HepG2 (cell line): ENCODE measurements around the gene MME. TPM values are rescaled to one million over a fixed set of nuclear protein-coding genes. Genes with fewer than 3 reads are reported as not detected.

Source experiments
- ATAC-seq: fragments of 200-7000 bp; cut with Tn5 transposase; 3 replicates; pipeline ENCODE4 v1.9.1; 2020; ENCODE audit warnings: mild to moderate bottlenecking, moderate library complexity
- BruUV-seq: library from RNA; stranded (reverse); fragments of 400-500 nt; replicated peaks from 2 replicates; lab custom pipeline; 2021; lab: Mats Ljungman, UMichigan
- CTCF ChIA-PET: fragments of 300-600 bp; formaldehyde crosslinking; extraction: SDS; loops from one replicate; lab custom pipeline; 2021; ENCODE audit warnings: low total read pairs, inconsistent platforms, low intra/inter-chr PET ratio; lab: Yijun Ruan, JAX
- POLR2A ChIA-PET: fragments of 350-600 bp; sonication (Branson Sonifier 250); formaldehyde crosslinking; loops from one replicate; lab custom pipeline; 2020; ENCODE audit warnings: antibody characterized with exemption, inconsistent platforms; lab: Yijun Ruan, JAX
- DNase-seq: peaks from one replicate; pipeline ENCODE4 v3.0.0-alpha.2; 2015; ENCODE audit warnings: low spot score
- FAIRE-seq: peaks from 3 replicates; lab custom pipeline; 2011; peaks lifted over from hg19 to GRCh38; lab: Jason Lieb, UNC
- H2AFZ ChIP-seq: one replicate; pipeline ENCODE4 v1.6.1; 2011; ENCODE audit warnings: low read length, inconsistent platforms
- H3K27ac ChIP-seq: fragments of 300-600 bp; 3 replicates; pipeline ENCODE4 v1.8.0; 2011; ENCODE audit warnings: mixed run types, mild to moderate bottlenecking, mixed read lengths, low read length, inconsistent platforms; ENCODE audit not compliant: insufficient read depth; ENCODE audit errors: extremely low read length
- H3K27me3 ChIP-seq, 2 experiments: fragments of 200-600 bp in 1 of 2; 2 replicates in 1 of 2; 3 replicates in 1 of 2; pipeline versions ENCODE4 v1.6.0 to v1.8.0; 2011; ENCODE audit warnings: low read length in 2 of 2, mild to moderate bottlenecking in 2 of 2, moderate library complexity in 2 of 2, inconsistent platforms in 1 of 2; ENCODE audit not compliant: insufficient read depth in 2 of 2, control insufficient read depth in 1 of 2
- H3K36me3 ChIP-seq, 2 experiments: fragments of 200-600 bp in 1 of 2; replicated peaks in 1 of 2; 2 replicates in 1 of 2; 3 replicates in 1 of 2; pipeline versions ENCODE4 v1.5.1 to v1.8.0; 2011; ENCODE audit warnings: low read length in 2 of 2, inconsistent platforms in 1 of 2; ENCODE audit not compliant: insufficient read depth in 2 of 2, control insufficient read depth in 1 of 2
- H3K4me1 ChIP-seq: 2 replicates; pipeline ENCODE4 v1.5.1; 2012; ENCODE audit warnings: low read length, inconsistent platforms; ENCODE audit not compliant: insufficient read depth
- H3K4me2 ChIP-seq: 2 replicates; pipeline ENCODE4 v1.6.0; 2011; ENCODE audit warnings: low read depth, low read length, inconsistent platforms
- H3K4me3 ChIP-seq, 3 experiments: fragments of 200-600 bp in 1 of 3; sonication (generic), shearing (Covaris generic) in 1 of 3; replicated peaks in 1 of 3; 2 replicates each; pipeline ENCODE4 v1.5.1; 2011 to 2016; ENCODE audit warnings: low read length in 3 of 3, inconsistent platforms in 2 of 3, low read depth in 2 of 3, mild to moderate bottlenecking in 2 of 3, control low read depth in 1 of 3, mixed read lengths in 1 of 3; ENCODE audit not compliant: insufficient read depth in 1 of 3
- H3K79me2 ChIP-seq: one replicate; pipeline ENCODE4 v1.6.1; 2011; ENCODE audit warnings: low read length, inconsistent platforms; ENCODE audit not compliant: insufficient read depth
- H3K9ac ChIP-seq: 2 replicates; pipeline ENCODE4 v1.6.0; 2011; ENCODE audit warnings: mild to moderate bottlenecking, low read depth, low read length, inconsistent platforms; ENCODE audit not compliant: insufficient read depth
- H3K9me3 ChIP-seq: 2 replicates; pipeline ENCODE4 v1.5.1; 2012; ENCODE audit warnings: mild to moderate bottlenecking, low read length
- H4K20me1 ChIP-seq: 2 replicates; pipeline ENCODE4 v1.6.0; 2011; ENCODE audit warnings: inconsistent platforms, mild to moderate bottlenecking, low read length, moderate library complexity; ENCODE audit not compliant: insufficient read depth
- ATF7-NPFF ChIP-seq: sonication (generic); formaldehyde crosslinking; IDR thresholded peaks from 2 replicates; pipeline ENCODE4 v1.8.1; 2023; ENCODE audit warnings: mild to moderate bottlenecking, low read depth, missing genetic modification reagents, moderate library complexity
- FUBP1 ChIP-seq: sonication (generic); formaldehyde crosslinking; IDR thresholded peaks from 2 replicates; pipeline ENCODE4 v1.5.1; 2020; ENCODE audit warnings: missing genetic modification reagents, mild to moderate bottlenecking, borderline replicate concordance
- HDAC2 ChIP-seq: sonication (generic); formaldehyde crosslinking; IDR thresholded peaks from 2 replicates; pipeline ENCODE4 v1.4.0; 2020; ENCODE audit warnings: missing genetic modification reagents
- SMAD9 ChIP-seq: sonication (generic); formaldehyde crosslinking; IDR thresholded peaks from 2 replicates; pipeline ENCODE4 v1.5.1; 2020; ENCODE audit warnings: mild to moderate bottlenecking, missing genetic modification reagents
- SOX5 ChIP-seq: IDR thresholded peaks from 2 replicates; pipeline ENCODE4 v1.6.1; 2016; ENCODE audit warnings: borderline replicate concordance
- THYN1 ChIP-seq: sonication (generic); formaldehyde crosslinking; IDR thresholded peaks from 2 replicates; pipeline ENCODE4 v1.8.1; 2023; ENCODE audit warnings: low read depth, mild to moderate bottlenecking, moderate library complexity, missing genetic modification reagents, borderline replicate concordance
- TOPORS ChIP-seq: sonication (generic); formaldehyde crosslinking; IDR thresholded peaks from 2 replicates; pipeline ENCODE4 v1.8.0; 2023; ENCODE audit warnings: mild to moderate bottlenecking, missing genetic modification reagents
- WGBS: methylation state at CpG from one replicate; pipeline ENCODE4 v1.1.6; 2017; ENCODE audit warnings: low lambda C conversion rate; 5-methylcytosine and 5-hydroxymethylcytosine counted together
- in situ Hi-C: cut with HindIII; loops from 2 replicates; pipeline ENCODE4 v1.10.0; 2017; ENCODE audit warnings: low pct_unique_long_range_greater_than_20kb; ENCODE audit not compliant: extremely low pct_ligation_motif_present
- intact Hi-C: fragments of 100-400 bp; cut with micrococcal nuclease; formaldehyde crosslinking; loops from one replicate; pipeline ENCODE4 v1.10.0; 2022; ENCODE audit not compliant: unreplicated experiment
- polyA plus RNA-seq, 8 experiments: library from polyadenylated mRNA; depleted of rRNA in 3 of 8; stranded (reverse) in 7 of 8; unstranded in 1 of 8; fragments of >200 nt; fragmentation: Illumina TruSeq in 4 of 8; extraction: Trizol in 4 of 8; gene quantifications; 2 replicates each; pipeline versions ENCODE4 v1.2.1 to v1.2.3, GENCODE V29; 2011 to 2016; ENCODE audit warnings: low read depth in 4 of 8, missing spikeins in 1 of 8, mixed read lengths in 1 of 8; ENCODE audit not compliant: insufficient read depth in 1 of 8
- total RNA-seq, 5 experiments: library from RNA; depleted of rRNA; stranded (reverse); fragments of >200 nt; fragmentation: Illumina TruSeq; extraction: Trizol; gene quantifications; 2 replicates each; pipeline ENCODE4 v1.2.3, GENCODE V29; 2016; ENCODE audit warnings: low read depth in 1 of 5
- TF ChIP-seq, protein P1 (sequence below): sonication (generic); formaldehyde crosslinking; IDR thresholded peaks from 2 replicates; pipeline ENCODE4 v1.4.0; 2020; ENCODE audit warnings: missing genetic modification reagents

The MME gene
- total and polyA plus RNA-seq, 2 of the 13 experiments (the other 11 are each of a cell fraction or from before 2014, with no cell fraction given): not detected

DNA sequence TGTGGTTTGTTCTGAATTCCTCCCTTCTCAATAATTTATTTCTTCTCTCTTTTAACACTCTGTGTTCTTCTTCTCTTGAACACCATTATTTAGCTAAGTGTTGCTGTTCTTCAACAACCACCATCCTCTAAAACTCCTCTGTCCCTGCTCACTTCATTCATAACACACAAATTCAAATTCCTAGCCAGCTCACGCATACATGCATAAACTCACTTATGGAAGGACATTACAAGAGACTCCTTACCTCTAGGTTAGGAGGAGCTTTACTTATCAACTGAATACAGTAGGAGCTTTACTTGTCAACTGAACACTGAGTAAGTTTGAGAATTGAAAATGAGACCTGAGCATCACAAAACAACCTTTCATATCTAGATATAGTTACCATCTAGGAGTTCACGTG, 23.6 kb downstream of the MME start (continued):
- TF ChIP-seq, protein P1, sequence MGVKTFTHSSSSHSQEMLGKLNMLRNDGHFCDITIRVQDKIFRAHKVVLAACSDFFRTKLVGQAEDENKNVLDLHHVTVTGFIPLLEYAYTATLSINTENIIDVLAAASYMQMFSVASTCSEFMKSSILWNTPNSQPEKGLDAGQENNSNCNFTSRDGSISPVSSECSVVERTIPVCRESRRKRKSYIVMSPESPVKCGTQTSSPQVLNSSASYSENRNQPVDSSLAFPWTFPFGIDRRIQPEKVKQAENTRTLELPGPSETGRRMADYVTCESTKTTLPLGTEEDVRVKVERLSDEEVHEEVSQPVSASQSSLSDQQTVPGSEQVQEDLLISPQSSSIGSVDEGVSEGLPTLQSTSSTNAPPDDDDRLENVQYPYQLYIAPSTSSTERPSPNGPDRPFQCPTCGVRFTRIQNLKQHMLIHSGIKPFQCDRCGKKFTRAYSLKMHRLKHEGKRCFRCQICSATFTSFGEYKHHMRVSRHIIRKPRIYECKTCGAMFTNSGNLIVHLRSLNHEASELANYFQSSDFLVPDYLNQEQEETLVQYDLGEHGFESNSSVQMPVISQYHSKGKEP (CRISPR knock-in tag): no peak
- TF ChIP-seq THYN1 (CRISPR knock-in tag): no peak

- Histone ChIP-seq H3K4me1 (no peaks in the 10 kb centered on the region), H3K4me2 (no peak overlapping the region), H3K27ac (no peak overlapping the region), H2AFZ (no peak overlapping the region), H4K20me1 (no peaks in the 10 kb centered on the region), H3K36me3 (no peaks in the 10 kb centered on the region), H3K4me3 (no peak overlapping the region), H3K27me3 (no peaks in the 10 kb centered on the region), H3K79me2 (no peaks in the 10 kb centered on the region), H3K9me3 (no peaks in the 10 kb centered on the region), H3K9ac (no peak overlapping the region)
- WGBS: 5% methylated on average over 2 of the region's 2 CpGs
- TF ChIP-seq TOPORS (CRISPR knock-in tag) (no peak), FUBP1 (CRISPR knock-in tag) (no peak), ATF7-NPFF (CRISPR knock-in tag) (no peak), SOX5 (CRISPR knock-in tag) (no peak), HDAC2 (no peak), SMAD9 (CRISPR knock-in tag) (no peak)
- ChIA-PET CTCF (no interaction called here), POLR2A (no interaction called here)
- ATAC-seq: no peak
- intact Hi-C loops (no loop called here), in situ Hi-C loops (no loop called here)
- no peak for FAIRE-seq
- BruUV-seq: no TSS peak
- DNase-seq: no peak
Observed at GRCh38 chr3:155106119-155106518, 26.0 kb downstream of the MME start.
